ENCODE measurements around the gene CUBN.

CUBN gene

DNA sequence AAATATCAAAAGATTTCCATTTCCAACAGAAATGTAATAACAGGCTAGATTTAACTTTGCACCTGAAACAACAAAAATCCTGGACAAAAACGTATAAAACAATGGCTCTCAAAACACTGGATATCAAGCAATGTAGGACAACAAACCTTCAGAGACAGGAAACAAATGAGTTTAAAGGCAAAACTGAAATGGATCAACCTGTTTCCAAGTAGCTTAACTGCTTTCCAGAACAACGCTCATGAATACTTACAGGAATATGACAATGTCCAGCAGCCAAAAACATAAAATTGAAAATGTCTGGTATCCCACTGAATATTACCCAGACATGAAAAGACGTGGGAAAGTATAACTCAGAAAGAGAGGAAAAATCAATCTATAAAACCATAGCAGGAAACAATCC is 62.8 kb downstream of the CUBN start:
- FAIRE-seq = no peak

DNA sequence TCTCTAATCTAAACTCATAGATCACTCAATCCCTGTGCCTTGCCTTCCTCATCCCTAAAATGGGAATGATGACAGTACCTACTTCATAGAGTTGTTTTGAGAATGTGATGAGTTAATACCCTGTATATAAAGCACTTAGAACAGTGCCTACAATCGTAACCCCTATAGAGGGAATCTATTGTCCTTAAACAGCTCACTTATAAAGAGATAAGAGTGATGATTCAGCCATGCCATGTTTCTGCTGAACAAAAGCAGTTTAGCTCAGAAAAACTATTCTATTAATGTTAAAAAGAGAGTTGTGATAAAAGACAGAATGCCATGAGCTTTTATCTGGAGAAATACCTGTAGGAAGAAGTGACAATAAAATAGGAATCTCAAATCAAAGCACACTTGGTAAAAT is 63.6 kb downstream of the CUBN start:
- FAIRE-seq = no peak

DNA sequence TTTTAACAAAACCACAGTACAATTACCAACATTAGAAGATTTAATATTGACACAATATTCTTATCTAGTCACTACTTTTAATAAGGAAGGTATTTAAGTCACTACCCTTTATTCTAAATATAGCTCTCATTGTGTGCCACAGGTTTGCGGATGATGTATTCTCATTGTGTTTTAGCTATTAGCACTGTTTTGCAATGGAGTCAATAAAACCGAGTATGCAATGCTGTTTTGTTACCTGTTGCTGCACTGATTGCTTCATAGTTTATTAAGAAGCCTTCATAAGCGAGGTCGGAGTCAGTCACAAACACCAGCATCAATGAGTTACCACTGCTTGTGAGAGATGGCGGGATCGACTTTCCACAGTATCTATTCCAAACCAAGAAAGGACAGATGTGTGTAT is 64.3 kb downstream of the CUBN start:
- FAIRE-seq = no peak

- no peak for FAIRE-seq
These were observed 65.2 kb downstream of the CUBN start for GRCh38 chr10:17064435-17064834.

- FAIRE-seq = peak; percentile 5
These were observed 66.6 kb downstream of the CUBN start for GRCh38 chr10:17062955-17063484.

DNA sequence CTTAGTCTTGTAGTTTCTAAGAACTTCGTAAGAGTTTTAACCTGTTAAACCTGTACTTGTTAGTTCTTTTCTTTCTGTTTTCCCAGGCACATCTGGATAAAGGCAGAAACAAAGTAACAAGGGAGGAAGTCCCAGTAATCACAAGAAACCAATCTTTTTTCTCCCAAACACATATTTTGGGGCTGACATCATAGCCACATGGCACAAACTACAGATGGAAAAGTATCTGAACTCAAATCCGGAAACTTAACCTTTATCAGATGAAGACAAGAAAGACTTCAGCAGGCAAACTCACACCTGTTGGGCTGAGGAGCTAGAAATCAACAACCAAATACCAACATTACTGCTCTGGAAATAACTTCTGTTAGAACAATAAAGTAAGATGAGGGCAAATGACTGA is 67.1 kb downstream of the CUBN start:
- FAIRE-seq = no peak

DNA sequence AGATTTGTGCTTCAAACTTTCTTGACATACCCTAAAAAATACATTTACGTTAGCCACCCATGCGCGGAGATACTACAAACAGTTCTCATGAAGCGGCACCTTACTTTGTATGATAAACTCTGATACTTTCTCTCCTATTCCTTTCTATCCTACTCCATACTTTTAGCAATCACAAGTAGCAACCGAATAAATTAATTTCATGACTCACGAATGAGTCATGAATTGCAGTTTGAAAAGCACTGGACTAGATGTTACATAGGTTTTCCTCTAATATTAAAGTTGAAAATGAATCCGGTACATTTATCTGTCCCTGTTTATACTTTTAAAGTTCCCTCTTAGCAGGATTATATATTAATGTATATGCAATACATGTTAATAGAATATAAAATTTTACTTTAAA is 67.6 kb downstream of the CUBN start:
- FAIRE-seq = no peak

DNA sequence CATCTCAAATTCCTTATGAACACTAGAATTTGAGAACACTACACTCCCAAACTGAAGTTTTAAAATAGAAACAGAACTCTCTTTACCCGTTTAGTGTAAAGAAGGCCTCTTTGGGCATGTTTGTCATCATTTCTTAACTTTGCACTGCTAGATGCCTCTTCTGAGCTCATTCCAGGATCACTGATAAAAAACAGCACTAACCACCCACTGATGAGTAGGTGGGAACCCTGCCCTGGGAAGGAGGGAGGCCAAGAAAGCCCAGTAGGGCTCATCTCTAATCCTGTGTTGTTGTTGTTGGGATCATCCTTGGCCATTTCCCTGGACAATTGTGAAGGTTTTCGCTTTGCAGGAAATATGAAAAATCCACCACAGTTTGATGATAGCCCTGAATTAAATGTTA is 68.2 kb downstream of the CUBN start:
- FAIRE-seq = no peak

- FAIRE-seq = no peak
These were observed 69.3 kb downstream of the CUBN start for GRCh38 chr10:17060289-17060688.

- FAIRE-seq = peak; percentile 85
These were observed 70.4 kb downstream of the CUBN start for GRCh38 chr10:17059197-17059688.

DNA sequence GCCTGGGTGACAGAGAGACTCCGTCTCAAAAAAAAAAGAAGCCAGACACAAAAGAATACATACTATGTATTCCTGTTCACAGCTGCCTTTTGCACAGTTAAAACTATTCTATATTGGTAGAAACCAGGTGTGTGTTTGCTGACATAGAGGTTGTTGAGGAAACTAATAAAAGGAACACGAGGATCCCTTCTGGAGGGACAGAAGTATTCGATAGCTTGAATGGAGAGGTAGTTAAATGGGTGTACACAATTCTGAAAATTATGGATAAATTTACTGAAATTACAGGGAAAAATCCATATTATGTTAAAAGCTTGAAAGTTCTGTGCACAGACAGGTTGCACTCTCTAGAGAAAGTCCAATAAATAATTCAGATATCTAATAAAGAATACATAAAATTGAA is 71.5 kb downstream of the CUBN start:
- no peak for FAIRE-seq

- no peak for FAIRE-seq
These were observed 72.7 kb downstream of the CUBN start for GRCh38 chr10:17056781-17057428.

DNA sequence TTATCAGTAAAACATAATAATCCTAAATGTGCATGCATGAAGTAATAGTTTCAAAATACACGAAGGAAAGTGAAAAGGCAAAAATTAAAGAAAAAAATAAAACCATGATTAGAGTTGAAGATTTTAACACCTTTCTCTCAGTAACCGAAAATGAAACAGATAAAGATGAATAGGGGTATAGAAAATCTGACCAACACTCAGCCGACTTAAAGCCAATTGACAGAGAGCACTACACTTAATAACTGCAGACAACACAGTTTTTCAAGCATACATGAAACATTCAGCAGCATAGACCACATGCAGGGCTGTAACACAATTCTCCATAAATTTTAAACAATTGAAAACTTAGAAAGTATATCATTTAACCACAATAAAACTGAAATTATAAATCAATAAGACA is 76.1 kb downstream of the CUBN start:
- FAIRE-seq = no peak

GRCh38 chr10:17053061-17053460 is 76.5 kb downstream of the CUBN start:
- FAIRE-seq = peak; percentile 73

DNA sequence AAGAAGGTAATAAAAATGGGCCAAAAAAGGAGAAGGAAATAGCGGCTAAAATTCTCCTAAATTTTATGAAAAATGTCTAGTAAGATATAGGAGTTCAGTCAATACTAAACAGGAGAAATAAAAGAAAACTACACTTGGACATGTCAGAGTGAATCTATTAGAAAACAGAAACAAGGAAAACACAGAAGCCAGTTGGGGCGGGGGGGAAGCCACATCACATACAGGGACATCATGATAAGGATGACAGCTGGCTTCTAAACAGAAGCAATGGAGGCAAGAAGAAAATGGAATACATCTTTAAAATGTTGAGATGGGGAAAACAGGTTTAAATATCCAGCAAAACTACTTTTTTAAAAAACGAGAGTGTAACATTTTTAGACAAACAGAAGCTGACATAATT is 77.8 kb downstream of the CUBN start:
- no peak for FAIRE-seq

DNA sequence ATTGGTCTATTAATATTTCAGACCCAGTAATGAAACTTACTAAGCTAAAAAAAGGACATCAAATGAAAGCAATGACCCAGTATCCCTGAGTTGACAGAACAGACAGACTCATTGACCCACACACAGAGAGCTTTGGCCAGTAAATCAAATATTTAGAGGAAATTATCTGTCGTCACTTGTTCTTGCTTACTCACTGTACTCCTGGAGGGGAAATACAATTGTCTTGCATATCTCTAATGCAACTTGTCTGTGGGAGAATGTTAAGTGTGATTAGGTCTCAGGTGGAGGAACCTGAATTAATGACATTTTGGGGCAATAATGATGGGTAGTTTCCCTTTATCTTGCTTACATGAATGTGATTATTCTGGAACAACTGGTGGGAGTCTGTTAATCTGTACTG is 80.4 kb downstream of the CUBN start:
- peak; percentile 79 for FAIRE-seq

DNA sequence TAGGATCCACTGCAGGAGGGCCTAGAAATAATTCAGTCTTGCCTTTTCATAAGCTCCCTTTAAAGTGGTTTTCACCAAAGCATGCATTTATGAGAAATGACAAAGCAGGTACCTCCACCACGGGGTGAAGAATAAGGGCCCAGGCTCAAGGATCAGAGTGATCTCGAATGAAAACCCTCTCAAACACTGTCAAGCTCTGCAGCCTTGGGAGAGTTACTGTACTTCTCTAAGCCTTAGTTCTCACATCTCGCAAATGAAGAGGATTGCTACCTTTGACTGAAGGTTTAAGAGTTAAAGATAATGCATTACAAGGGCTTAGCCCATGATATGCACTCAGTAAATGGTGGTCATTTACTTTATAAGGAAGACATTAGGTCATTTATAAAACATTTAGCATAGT is 81.7 kb downstream of the CUBN start:
- no peak for FAIRE-seq

GRCh38 chr10:17046989-17047388 is 82.6 kb downstream of the CUBN start:
- FAIRE-seq = no peak

GRCh38 chr10:17043586-17043985 is 86.0 kb downstream of the CUBN start:
- no peak for FAIRE-seq

- FAIRE-seq = peak; percentile 13
These were observed 87.7 kb downstream of the CUBN start for GRCh38 chr10:17041626-17042520.

DNA sequence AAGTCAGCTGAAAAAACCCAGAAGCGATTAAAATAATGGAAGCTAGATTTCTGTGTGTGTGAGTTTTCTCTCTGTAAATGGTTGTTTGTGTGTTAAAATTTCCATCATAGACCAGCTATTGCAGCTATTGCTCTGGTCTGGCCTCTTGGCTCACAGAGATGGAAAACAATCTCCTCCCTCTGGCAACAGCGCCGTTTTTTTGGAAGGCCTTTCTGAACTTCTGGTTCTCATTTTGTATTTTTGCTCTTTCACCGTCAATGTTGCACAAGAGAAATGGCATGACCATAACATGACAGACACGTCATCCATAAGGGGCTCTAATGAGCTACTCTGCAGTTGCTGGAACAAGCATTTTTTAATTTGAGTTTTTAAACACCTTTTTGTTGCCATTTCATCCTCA is 91.0 kb downstream of the CUBN start:
- no peak for FAIRE-seq

- FAIRE-seq = no peak
These were observed 91.7 kb downstream of the CUBN start for GRCh38 chr10:17037910-17038309.

- no peak for FAIRE-seq
These were observed 94.2 kb downstream of the CUBN start for GRCh38 chr10:17035446-17035845.
